CD4-positive, CD25-positive, alpha-beta regulatory T cell (primary cell): Measurements from ENCODE around the gene FAM169A. TPM values are rescaled to one million over a fixed set of nuclear protein-coding genes. Genes with fewer than 3 reads are reported as not detected.
"Not testable (repeated sequence)": the region's sequence is repeated elsewhere in the genome, so short reads cannot be mapped to it uniquely, and the experiment has no call there.

ENCODE experiments used
- ATAC-seq, 2 donors: fragments of 150-1000 bp; cut with Tn5 transposase; one replicate each; pipeline ENCODE4 v1.10.0; 2021; ENCODE audit warnings: low read depth in 2 of 2, moderate number of reproducible peaks in 2 of 2, moderate library complexity in 1 of 2
- DNase-seq, 3 donors: peaks; one replicate each; pipeline versions ENCODE4 v3.0.0 to v3.0.0-alpha.2; 2012 to 2022; ENCODE audit warnings: mixed read lengths in 1 of 3
- H3K27ac ChIP-seq: one replicate; pipeline ENCODE4 v1.7.0; 2013; ENCODE audit warnings: mild to moderate bottlenecking, low read length; ENCODE audit not compliant: insufficient read depth, poor library complexity, severe bottlenecking
- H3K27me3 ChIP-seq: one replicate; pipeline ENCODE4 v1.7.0; 2013; ENCODE audit warnings: low read length; ENCODE audit not compliant: control insufficient read depth, insufficient read depth
- H3K36me3 ChIP-seq: one replicate; pipeline ENCODE4 v1.7.0; 2013; ENCODE audit warnings: mild to moderate bottlenecking, low read length, moderate library complexity; ENCODE audit not compliant: control insufficient read depth, insufficient read depth
- H3K4me1 ChIP-seq: 2 replicates; pipeline ENCODE4 v1.7.0; 2013; ENCODE audit warnings: mild to moderate bottlenecking, low read length; ENCODE audit not compliant: insufficient read depth, control insufficient read depth, poor library complexity, severe bottlenecking
- H3K4me3 ChIP-seq: one replicate; pipeline ENCODE4 v1.7.0; 2013; ENCODE audit warnings: low read depth, mild to moderate bottlenecking, low read length, moderate library complexity
- H3K9me3 ChIP-seq, 2 experiments: 1 replicate in 1 of 2; 2 replicates in 1 of 2; pipeline ENCODE4 v1.7.0; 2013; ENCODE audit warnings: low read length in 2 of 2, mild to moderate bottlenecking in 1 of 2, moderate library complexity in 1 of 2; ENCODE audit not compliant: control insufficient read depth in 2 of 2
- H3K27ac Mint-ChIP-seq, 3 donors: one replicate each; pipeline ENCODE4 v1.8.0; 2020 to 2022; ENCODE audit warnings: mild to moderate bottlenecking in 3 of 3, mixed read lengths in 3 of 3, moderate library complexity in 2 of 3
- H3K27me3 Mint-ChIP-seq: one replicate; pipeline ENCODE4 v1.8.0; 2022; ENCODE audit warnings: mild to moderate bottlenecking, mixed read lengths
- H3K36me3 Mint-ChIP-seq: one replicate; pipeline ENCODE4 v1.8.0; 2020; ENCODE audit warnings: mixed read lengths
- H3K4me1 Mint-ChIP-seq, 4 donors: one replicate each; pipeline ENCODE4 v1.8.0; 2020 to 2022; ENCODE audit warnings: mixed read lengths in 4 of 4, mild to moderate bottlenecking in 1 of 4
- H3K4me3 Mint-ChIP-seq, 4 donors: one replicate each; pipeline ENCODE4 v1.8.0; 2020 to 2022; ENCODE audit warnings: mild to moderate bottlenecking in 4 of 4, mixed read lengths in 4 of 4, moderate library complexity in 3 of 4
- H3K9me3 Mint-ChIP-seq, 7 donors: one replicate each; pipeline ENCODE4 v1.8.0; 2020 to 2022; ENCODE audit warnings: mixed read lengths in 7 of 7, mild to moderate bottlenecking in 3 of 7, moderate library complexity in 2 of 7
- polyA plus RNA-seq, 4 donors: library from polyadenylated mRNA; unstranded; fragments of 300-500 nt; fragmentation: Illumina TruSeq; gene quantifications; one replicate each; pipeline ENCODE4 v1.2.3, GENCODE V29; 2021
- total RNA-seq: library from RNA; stranded (reverse); gene quantifications from one replicate; pipeline ENCODE4 v1.2.3, GENCODE V29; 2022

The FAM169A gene
- total and polyA plus RNA-seq, 5 donors from 2014 or later = 2.5 to 7.4 (median 5.1) TPM

DNA sequence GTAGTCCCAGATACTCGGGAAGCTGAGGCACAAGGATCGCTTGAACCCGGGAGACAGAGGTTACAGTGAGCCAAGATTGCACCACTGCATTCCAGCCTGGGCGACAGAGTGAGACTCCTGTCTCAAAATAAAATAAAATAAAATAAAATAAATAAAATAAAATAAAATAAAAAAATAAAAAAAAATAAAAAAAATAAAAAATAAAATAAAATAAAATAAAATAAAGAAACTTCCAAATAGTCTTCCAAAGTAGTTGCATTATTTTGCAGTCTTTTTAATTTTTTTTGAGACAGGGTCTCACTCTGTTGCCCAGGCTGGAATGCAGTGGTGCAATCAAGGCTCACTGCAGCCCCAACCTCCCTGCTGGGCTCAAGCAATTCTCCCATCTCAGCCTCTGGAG, 117.4 kb downstream of the FAM169A start:
- not testable (repeated sequence) for H3K27ac Mint-ChIP-seq, H3K27me3 Mint-ChIP-seq, H3K9me3 ChIP-seq, DNase-seq, H3K9me3 Mint-ChIP-seq, H3K27me3 ChIP-seq, H3K4me3 Mint-ChIP-seq, H3K27ac ChIP-seq, ATAC-seq, H3K4me3 ChIP-seq, H3K4me1 ChIP-seq
- Mint-ChIP-seq H3K36me3 (peaks cover 47% of the 10 kb centered on the region), H3K4me1 (peaks cover 0 to 27% (median 9%) of the 10 kb centered on the region in 4 donors)
- H3K36me3 ChIP-seq = peaks cover 66% of the 10 kb centered on the region

DNA sequence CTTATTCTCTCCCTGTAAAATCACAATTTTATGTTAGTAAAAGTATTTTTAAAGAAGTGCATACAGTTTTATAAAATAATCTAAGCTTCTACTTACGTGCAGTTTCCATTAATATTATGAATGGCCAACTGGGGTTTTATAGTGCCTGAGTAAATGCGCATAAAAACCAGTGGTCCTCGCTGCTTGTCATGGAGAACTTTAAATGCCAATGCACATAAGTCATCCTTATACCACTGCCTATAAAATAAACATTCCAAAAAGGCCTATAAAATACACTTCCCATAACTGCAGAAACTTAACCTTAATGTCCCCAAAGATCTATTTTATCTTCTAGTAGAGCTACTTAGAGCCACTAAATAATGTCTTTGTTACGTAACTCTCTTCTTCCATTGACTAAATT, 127.8 kb downstream of the FAM169A start:
- H3K27me3 Mint-ChIP-seq = no peaks in the 10 kb centered on the region
- peaks cover 50% of the 10 kb centered on the region for H3K36me3 ChIP-seq

DNA sequence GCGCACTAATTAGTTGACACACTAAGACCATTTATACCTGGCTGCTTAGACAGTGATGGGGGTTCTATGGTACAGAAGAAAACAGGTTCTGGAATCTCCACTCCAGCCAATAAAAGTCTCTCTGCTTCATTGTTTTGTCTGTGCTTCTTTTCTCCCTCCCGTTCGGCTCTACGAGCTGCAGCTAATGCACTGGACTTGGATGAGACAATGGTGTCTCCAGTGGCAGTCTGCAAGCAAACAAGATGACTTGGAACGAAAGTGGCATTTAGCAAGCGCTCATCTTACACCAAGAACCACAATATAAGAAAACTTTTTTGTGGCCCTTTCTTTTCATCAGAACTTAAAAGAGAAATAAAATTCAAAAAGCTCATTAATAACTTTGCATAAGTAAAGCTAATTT, 129.4 kb downstream of the FAM169A start:
- no peaks in the 10 kb centered on the region for H3K9me3 ChIP-seq
- Mint-ChIP-seq H3K9me3 (peaks cover 0 to 1% (median 0%) of the 10 kb centered on the region in 7 donors), H3K4me1 (peaks cover 0 to 3% (median 2%) of the 10 kb centered on the region in 4 donors), H3K4me3 (no peak overlapping the region), H3K36me3 (peaks cover 49% of the 10 kb centered on the region), H3K27ac (no peak overlapping the region), H3K27me3 (no peaks in the 10 kb centered on the region)
- H3K27me3 ChIP-seq = no peaks in the 10 kb centered on the region
- no peak overlapping the region for H3K27ac ChIP-seq
- no peak for DNase-seq
- no peak overlapping the region for H3K4me3 ChIP-seq
- no peaks in the 10 kb centered on the region for H3K4me1 ChIP-seq
- H3K36me3 ChIP-seq = peaks cover 56% of the 10 kb centered on the region
- ATAC-seq = no peak

More for the DNA sequence above, 127.8 kb downstream of the FAM169A start:
- DNase-seq = no peak
- Mint-ChIP-seq H3K4me1 (peaks cover 0 to 7% (median 4%) of the 10 kb centered on the region in 4 donors), H3K36me3 (peaks cover 47% of the 10 kb centered on the region), H3K9me3 (no peaks in the 10 kb centered on the region), H3K4me3 (no peak overlapping the region), H3K27ac (no peak overlapping the region)
- no peak overlapping the region for H3K4me3 ChIP-seq
- H3K4me1 ChIP-seq = no peaks in the 10 kb centered on the region
- H3K9me3 ChIP-seq = no peaks in the 10 kb centered on the region
- no peak for ATAC-seq
- no peak overlapping the region for H3K27ac ChIP-seq
- H3K27me3 ChIP-seq = no peaks in the 10 kb centered on the region

Other genes with a start within 250 kb of the FAM169A start
- gene ENC1, start 225.7 kb downstream of the FAM169A start, total RNA-seq = 6.8 TPM
- gene ENC1, start 225.7 kb downstream of the FAM169A start, polyA plus RNA-seq = under 1 TPM in 3 of 4 donors, not detected in 1; 0.10 to 0.69 (median 0.26) TPM
- gene HEXB, start 181.2 kb downstream of the FAM169A start, total RNA-seq = 41.9 TPM
- 100 to 1,000 TPM; 102 to 128 (median 120) TPM for gene HEXB, start 181.2 kb downstream of the FAM169A start, polyA plus RNA-seq
- 20.1 TPM for gene GFM2, start 99.3 kb downstream of the FAM169A start, total RNA-seq
- gene GFM2, start 99.3 kb downstream of the FAM169A start, polyA plus RNA-seq = 10 to 100 TPM in 1 of 4 donors, 1 to 10 TPM in 3; 6.9 to 13.0 (median 9.5) TPM
- gene NSA2, start 99.1 kb downstream of the FAM169A start, total RNA-seq = 86.2 TPM
- 10 to 100 TPM; 50.9 to 67.0 (median 60.1) TPM for gene NSA2, start 99.1 kb downstream of the FAM169A start, polyA plus RNA-seq
- 16.6 TPM for gene GCNT4, start 186.2 kb upstream of the FAM169A start, total RNA-seq
- gene GCNT4, start 186.2 kb upstream of the FAM169A start, polyA plus RNA-seq = 10 to 100 TPM in 2 of 4 donors, 1 to 10 TPM in 2; 7.6 to 15.0 (median 10.3) TPM